HG02884 (cell line): ENCODE measurements around the gene BACE1-AS.
"Not testable (repeated sequence)": the region's sequence is repeated elsewhere in the genome, so short reads cannot be mapped to it uniquely, and the experiment has no call there.

Experiments used
- ATAC-seq: cut with Tn5 transposase; IDR thresholded peaks from one replicate; pipeline ENCODE4 v1.9.1; 2021; ENCODE audit warnings: mild to moderate bottlenecking, moderate library complexity; ENCODE audit not compliant: unreplicated experiment

The BACE1-AS gene

GRCh38 chr11:117290809-117291396 is at the start of gene BACE1-AS:
TSS of gene BACE1-AS (plus strand) at chr11:117291346.
- ATAC-seq = no peak

GRCh38 chr11:117248341-117248740 is 42.8 kb upstream of the BACE1-AS start:
- no peak for ATAC-seq

- ATAC-seq = no peak
Observed at GRCh38 chr11:117249571-117249970, 41.6 kb upstream of the BACE1-AS start.

- no peak for ATAC-seq
Observed at GRCh38 chr11:117251506-117251905, 39.6 kb upstream of the BACE1-AS start.

- ATAC-seq = no peak
Observed at GRCh38 chr11:117255966-117256365, 35.2 kb upstream of the BACE1-AS start.

- ATAC-seq = no peak
Observed at GRCh38 chr11:117256573-117256972, 34.6 kb upstream of the BACE1-AS start.

- no peak for ATAC-seq
Observed at GRCh38 chr11:117258576-117258975, 32.6 kb upstream of the BACE1-AS start.

- no peak for ATAC-seq
Observed at GRCh38 chr11:117259417-117259816, 31.7 kb upstream of the BACE1-AS start.

GRCh38 chr11:117264624-117265323 is 26.4 kb upstream of the BACE1-AS start:
- ATAC-seq = not testable (repeated sequence)

GRCh38 chr11:117265745-117266144 is 25.4 kb upstream of the BACE1-AS start:
- no peak for ATAC-seq

GRCh38 chr11:117269856-117270255 is 21.3 kb upstream of the BACE1-AS start:
- ATAC-seq = no peak

- ATAC-seq = no peak
Observed at GRCh38 chr11:117271208-117271607, 19.9 kb upstream of the BACE1-AS start.

GRCh38 chr11:117272175-117272574 is 19.0 kb upstream of the BACE1-AS start:
- ATAC-seq = not testable (repeated sequence)

- no peak for ATAC-seq
Observed at GRCh38 chr11:117273550-117274289, 17.4 kb upstream of the BACE1-AS start.

GRCh38 chr11:117278347-117278746 is 12.8 kb upstream of the BACE1-AS start:
- no peak for ATAC-seq

GRCh38 chr11:117279711-117280376 is 11.3 kb upstream of the BACE1-AS start:
- no peak for ATAC-seq

GRCh38 chr11:117281159-117281558 is 10.0 kb upstream of the BACE1-AS start:
- ATAC-seq = no peak

- ATAC-seq = no peak
Observed at GRCh38 chr11:117281869-117282268, 9.3 kb upstream of the BACE1-AS start.

- no peak for ATAC-seq
Observed at GRCh38 chr11:117282956-117283355, 8.2 kb upstream of the BACE1-AS start.

- no peak for ATAC-seq
Observed at GRCh38 chr11:117284053-117284452, 7.1 kb upstream of the BACE1-AS start.

GRCh38 chr11:117286588-117286987 is 4.6 kb upstream of the BACE1-AS start:
- no peak for ATAC-seq
